T-helper 2 cell treated with Interferon-gamma antibody and Interleukin-4, amounts not matched to agents 5 μg/mL and 100 μg/mL, for 36 hours (primary cell): ENCODE results near the gene UBE2Q2.
A peak's percentile ranks its signal among the peaks of the same experiment; 100 is the strongest.

Source experiments
- DNase-seq: peaks from one replicate; pipeline ENCODE4 v3.0.0; 2021; ENCODE audit warnings: low spot score
- H3K27ac Mint-ChIP-seq: one replicate; pipeline ENCODE4 v1.8.0; 2021; ENCODE audit warnings: mild to moderate bottlenecking, mixed read lengths
- H3K27me3 Mint-ChIP-seq: one replicate; pipeline ENCODE4 v1.8.0; 2021; ENCODE audit warnings: low read depth, mixed read lengths
- H3K36me3 Mint-ChIP-seq: one replicate; pipeline ENCODE4 v1.8.0; 2021; ENCODE audit warnings: low read depth, mixed read lengths
- H3K4me1 Mint-ChIP-seq: one replicate; pipeline ENCODE4 v1.8.0; 2021; ENCODE audit warnings: low read depth, mixed read lengths
- H3K4me3 Mint-ChIP-seq: one replicate; pipeline ENCODE4 v1.8.0; 2022; ENCODE audit warnings: mild to moderate bottlenecking, moderate library complexity, mixed read lengths
- H3K9me3 Mint-ChIP-seq: one replicate; pipeline ENCODE4 v1.8.0; 2021; ENCODE audit warnings: mixed read lengths

The UBE2Q2 gene

DNA sequence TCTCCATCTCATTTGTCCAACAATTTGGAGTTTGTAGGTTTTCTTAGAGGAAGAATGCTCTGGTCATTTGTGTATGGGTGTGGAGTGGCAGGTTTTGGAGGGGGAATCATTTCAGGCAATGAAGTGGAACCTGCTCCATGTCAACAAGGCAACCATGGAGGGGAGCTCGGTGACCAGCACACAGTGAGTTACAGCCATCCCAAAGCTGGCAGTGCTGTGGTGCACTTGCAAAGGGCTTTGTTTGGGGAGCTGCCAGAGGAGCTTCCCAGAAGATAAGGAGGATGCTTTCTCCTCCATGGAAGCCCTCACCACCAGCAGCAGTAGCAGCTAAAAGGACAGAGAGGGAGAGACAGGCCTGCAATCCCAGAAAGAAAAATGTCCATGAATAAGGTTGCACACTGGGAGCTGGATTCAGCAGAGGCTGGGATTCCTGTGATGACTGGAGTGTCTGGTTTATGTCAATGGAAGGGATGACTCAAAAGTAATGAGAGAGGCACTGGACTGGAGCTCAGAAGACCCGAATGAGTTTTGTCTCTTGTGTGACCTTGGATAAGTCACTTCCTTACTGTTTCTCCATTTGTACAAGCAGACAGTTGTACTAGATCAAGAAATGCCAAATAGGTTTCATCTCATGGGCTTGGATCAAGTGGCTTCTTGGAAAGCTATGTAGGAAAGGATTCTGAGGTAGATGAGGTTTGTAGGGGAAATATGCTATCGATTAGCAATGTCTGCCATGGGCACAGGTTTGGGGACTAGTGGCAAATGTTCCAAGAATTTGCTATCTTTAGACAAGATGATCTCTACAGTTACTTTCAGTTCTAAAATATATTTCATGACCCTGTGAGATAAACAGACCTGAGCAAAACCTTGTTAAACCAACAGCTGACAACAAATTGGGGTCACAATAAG is 27.2 kb upstream of the UBE2Q2 start:
- peak overlapping the region; percentile 51 for H3K27ac Mint-ChIP-seq

DNA sequence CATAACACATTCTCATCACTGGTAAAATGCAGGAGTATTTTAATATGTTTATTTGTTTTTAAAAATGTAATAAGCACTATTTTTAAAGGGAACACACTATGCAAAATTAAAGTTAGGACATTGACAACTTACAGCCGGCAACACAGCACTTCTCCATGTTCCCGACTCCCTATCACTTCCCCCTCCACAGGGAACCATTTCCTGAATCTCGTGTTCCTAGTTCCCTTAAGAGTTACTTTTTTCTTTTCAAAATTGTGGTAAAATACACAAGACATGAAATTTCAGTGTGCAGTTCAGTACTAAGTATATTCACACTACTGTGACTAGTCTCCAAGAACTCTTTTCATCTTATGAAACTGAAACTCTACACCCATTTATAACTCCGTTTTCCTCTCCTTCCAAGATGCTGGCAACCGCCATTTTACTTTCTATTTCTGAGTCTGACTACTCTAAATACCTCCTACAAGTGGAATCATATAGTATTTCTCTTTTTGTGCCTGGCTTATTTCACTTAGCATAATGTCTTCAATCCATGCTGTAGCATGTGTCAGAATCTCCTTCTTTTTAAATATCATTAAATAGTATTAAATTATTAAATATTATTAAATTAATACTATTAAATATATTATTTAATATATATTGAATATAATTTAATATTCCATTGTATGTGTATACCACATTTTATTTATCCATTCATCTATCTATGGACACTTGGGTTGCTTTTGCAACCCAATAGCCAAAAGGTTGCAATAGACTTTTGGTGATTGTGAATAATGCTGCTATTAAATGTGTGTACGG is 25.9 kb upstream of the UBE2Q2 start:
- H3K27me3 Mint-ChIP-seq: peaks cover 3% of the 10 kb centered on the region
- H3K4me3 Mint-ChIP-seq: peak overlapping the region; percentile 70

More for the DNA sequence above, 27.2 kb upstream of the UBE2Q2 start:
- Mint-ChIP-seq H3K4me3 (peak overlapping the region; percentile 28), H3K36me3 (no peaks in the 10 kb centered on the region), H3K27me3 (peaks cover 8% of the 10 kb centered on the region), H3K4me1 (peaks cover 22% of the 10 kb centered on the region), H3K9me3 (no peaks in the 10 kb centered on the region)
- no peak for DNase-seq

DNA sequence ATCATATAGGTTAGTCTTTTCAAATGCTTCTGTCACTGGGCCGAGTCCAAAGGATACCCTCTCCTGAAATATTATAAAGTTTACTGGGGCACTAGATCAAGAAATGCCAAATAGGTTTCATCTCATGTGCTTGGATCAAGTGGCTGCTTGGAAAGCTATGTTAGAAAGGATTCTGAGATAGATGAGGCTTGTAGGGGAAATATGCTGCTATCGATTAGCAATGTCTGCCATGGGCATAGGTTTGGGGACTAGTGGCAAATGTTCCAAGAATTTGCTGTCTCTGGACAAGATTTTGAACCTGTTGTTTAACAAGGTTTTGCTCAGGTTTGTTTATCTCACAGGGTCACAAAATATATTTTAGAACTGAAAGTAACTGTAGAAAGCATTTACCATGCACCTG is 23.0 kb upstream of the UBE2Q2 start:
- Mint-ChIP-seq H3K27me3 (peaks cover 8% of the 10 kb centered on the region), H3K4me1 (peaks cover 21% of the 10 kb centered on the region), H3K9me3 (no peaks in the 10 kb centered on the region), H3K4me3 (no peak overlapping the region), H3K27ac (no peak overlapping the region), H3K36me3 (no peaks in the 10 kb centered on the region)
- no peak for DNase-seq

More for the DNA sequence above, 25.9 kb upstream of the UBE2Q2 start:
- H3K4me1 Mint-ChIP-seq: peaks cover 22% of the 10 kb centered on the region
- H3K27ac Mint-ChIP-seq: peak overlapping the region; percentile 88
- DNase-seq: no peak
- no peaks in the 10 kb centered on the region for H3K36me3 Mint-ChIP-seq
- H3K9me3 Mint-ChIP-seq: no peaks in the 10 kb centered on the region

DNA sequence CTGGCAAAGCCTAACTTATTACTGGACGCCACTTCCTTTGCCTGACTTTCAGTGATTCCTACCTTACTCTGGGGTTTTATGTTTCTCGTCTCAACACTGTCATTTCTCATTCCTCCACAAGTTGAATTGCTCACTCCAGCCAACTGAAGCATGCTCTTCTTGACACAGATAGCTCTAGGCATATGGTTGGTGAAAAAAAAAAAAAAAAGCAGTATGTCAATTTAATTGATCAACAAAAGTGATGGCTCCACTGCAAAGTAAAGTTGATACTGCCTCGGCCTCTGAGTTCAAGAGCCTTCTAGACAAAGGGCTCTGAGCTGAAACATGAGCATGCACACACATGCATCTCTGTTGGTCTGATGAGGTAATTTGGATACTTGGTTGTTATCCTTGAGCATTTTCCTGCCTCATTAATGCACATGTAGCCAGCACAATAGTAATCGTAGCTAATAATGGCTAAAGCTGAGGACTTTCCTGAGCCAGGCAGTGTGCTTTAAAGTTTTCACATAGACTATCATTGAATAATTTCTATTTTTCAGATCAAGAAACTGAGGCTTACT is 21.4 kb upstream of the UBE2Q2 start:
- Mint-ChIP-seq H3K9me3 (no peaks in the 10 kb centered on the region), H3K4me1 (peaks cover 14% of the 10 kb centered on the region), H3K36me3 (no peaks in the 10 kb centered on the region), H3K4me3 (no peak overlapping the region), H3K27ac (no peak overlapping the region), H3K27me3 (peaks cover 20% of the 10 kb centered on the region)
- DNase-seq: no peak

DNA sequence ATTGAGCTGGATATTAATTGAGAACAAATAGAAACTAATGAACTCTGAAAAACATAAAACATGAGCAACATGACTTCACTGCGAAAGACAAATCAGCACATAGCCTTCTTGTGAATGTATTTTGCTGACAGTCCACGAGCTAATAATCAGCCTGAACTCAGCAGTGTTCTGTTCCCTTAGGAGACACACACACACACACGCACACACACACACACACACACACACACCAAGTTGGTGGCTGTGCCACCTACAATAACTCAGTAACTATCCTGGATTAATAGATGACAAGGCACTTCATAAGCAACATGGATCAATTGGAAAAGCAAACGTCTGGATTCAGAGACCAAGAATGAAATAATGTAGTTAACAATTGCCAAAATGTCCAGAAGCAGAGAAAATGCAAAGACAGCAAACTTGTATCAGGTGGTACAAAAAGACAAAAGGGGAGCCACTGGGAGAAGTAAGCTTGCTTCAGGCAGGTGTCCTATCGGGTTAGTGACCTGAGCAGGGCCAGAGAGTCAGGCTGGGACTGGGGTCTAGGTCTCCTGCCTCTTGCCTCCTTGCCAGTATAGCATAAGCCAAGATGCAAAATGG is 20.5 kb upstream of the UBE2Q2 start:
- DNase-seq: no peak
- H3K27me3 Mint-ChIP-seq: peaks cover 20% of the 10 kb centered on the region
- H3K9me3 Mint-ChIP-seq: no peaks in the 10 kb centered on the region
- H3K36me3 Mint-ChIP-seq: no peaks in the 10 kb centered on the region
- peaks cover 12% of the 10 kb centered on the region for H3K4me1 Mint-ChIP-seq
- H3K4me3 Mint-ChIP-seq: no peak overlapping the region
- no peak overlapping the region for H3K27ac Mint-ChIP-seq

DNA sequence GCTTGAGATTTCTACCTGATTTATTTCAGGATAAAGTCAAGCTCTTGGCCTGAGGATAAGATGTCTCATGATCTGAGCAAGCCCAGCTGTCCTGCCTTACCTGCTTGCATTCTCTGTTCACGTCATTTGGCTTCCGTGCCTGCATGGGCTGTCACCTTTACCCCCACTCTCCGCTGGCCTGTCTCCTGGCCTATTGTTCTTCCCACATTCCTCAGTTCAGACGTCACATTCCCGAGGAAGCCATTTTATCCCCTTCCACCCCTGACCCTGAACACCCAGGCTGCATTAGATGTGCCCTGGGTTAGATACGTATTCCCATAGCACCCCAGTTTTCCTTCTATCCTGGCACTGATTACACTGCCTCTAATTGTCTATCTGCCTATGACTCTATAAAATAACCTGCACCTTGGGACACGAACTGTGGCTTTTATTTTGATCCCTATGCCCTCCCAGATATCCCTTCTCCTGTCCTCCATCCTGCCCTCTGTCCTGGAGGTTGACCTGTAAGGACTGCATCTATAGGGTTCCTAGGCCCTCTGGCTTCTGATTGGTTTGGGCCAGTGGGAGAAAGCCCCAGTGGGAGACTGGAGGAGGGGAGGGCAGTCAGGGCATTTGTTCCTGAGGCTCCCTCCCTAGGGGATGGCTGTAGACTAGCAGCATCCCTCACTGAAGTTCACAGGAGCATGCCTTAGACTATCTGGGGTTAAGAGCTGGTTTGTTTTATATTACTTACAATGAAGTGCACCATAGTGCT is 19.2 kb upstream of the UBE2Q2 start:
- no peaks in the 10 kb centered on the region for H3K36me3 Mint-ChIP-seq
- peaks cover 23% of the 10 kb centered on the region for H3K27me3 Mint-ChIP-seq

DNA sequence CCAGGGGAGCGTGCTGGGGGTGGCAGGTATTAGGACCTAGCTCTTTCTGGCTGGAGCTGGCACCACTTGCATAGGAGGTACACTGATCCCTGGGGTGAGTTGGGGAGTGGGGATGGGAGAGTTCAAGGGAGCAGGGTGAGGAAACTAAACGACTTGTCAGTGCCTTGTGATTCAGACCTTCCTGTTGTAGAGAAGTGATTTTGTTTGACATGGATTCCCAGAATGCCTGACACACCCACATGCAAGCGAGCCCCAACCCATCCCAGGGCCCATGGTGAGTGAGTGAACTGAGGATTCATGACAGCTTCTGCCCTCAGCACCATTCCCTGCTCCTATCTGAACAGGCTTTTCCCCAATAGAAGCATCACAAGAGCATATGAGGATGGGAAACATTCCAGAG is 15.6 kb upstream of the UBE2Q2 start:
- H3K27ac Mint-ChIP-seq: no peak overlapping the region
- DNase-seq: no peak
- H3K4me1 Mint-ChIP-seq: peaks cover 22% of the 10 kb centered on the region
- no peaks in the 10 kb centered on the region for H3K9me3 Mint-ChIP-seq
- H3K36me3 Mint-ChIP-seq: no peaks in the 10 kb centered on the region
- no peak overlapping the region for H3K4me3 Mint-ChIP-seq
- H3K27me3 Mint-ChIP-seq: peaks cover 25% of the 10 kb centered on the region

More for the DNA sequence above, 19.2 kb upstream of the UBE2Q2 start:
- Mint-ChIP-seq H3K9me3 (no peaks in the 10 kb centered on the region), H3K4me1 (peaks cover 20% of the 10 kb centered on the region), H3K27ac (no peak overlapping the region), H3K4me3 (no peak overlapping the region)
- no peak for DNase-seq

DNA sequence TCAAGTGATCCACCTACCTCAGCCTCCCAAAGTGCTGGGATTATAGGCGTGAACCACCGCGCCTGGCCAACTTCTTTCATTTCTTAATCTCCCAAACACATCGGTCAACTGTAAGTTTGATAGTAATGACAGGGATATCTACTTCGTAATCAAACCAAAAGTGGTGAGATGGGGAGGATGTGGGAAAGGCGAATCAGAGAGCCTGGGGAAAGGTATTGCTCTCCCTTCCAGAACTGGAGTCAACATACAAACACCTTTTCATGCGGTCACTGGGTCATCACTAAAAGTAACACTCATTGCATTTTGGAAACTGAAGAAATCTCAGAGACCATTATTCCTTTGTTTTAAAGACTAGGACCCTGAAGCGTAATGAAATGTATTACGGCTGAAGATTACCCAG is 14.8 kb upstream of the UBE2Q2 start:
- Mint-ChIP-seq H3K27me3 (peaks cover 25% of the 10 kb centered on the region), H3K4me1 (peaks cover 22% of the 10 kb centered on the region), H3K9me3 (no peaks in the 10 kb centered on the region), H3K4me3 (no peak overlapping the region), H3K27ac (no peak overlapping the region), H3K36me3 (no peaks in the 10 kb centered on the region)
- DNase-seq: no peak

DNA sequence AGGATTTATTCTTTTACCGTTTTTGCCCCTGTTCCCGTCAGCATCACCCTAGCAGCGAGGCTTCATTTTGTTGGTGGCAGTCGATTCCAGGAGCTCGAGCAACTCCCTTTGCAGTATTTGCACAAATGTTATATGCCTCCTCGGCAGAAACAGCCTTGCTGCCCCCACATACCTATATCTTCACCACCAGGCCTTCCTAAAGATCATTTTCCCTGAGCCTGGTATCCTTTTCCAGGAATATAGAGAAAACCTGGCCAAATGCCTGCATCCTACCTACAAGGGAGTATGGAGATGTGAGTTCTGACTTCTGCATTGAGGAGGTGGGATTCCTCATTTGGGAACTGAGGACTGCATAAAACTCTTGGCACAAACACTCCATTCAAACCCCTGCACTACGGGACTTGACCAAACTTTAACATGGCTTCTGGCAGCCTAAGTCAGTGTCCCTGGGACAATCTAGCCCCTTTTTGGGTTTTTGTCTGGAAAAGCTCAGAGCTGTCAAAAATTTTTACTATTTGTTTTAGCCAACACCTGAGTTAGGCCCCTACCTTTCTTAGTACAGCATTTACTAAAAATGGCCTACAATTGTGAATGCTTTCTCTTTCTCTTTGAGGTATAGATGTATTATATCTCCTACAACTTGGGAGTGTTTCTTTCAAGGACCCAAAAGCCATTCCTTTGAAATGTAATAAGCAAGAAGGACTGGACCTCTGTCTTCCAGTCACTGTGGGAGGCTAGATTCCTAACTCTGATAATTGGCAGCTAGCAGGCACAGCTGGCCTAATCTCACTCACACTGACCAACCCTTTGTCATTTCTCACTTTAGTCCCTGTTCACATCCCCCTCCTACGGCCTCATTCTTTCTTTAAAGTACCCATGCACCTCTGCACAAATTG is 12.1 kb upstream of the UBE2Q2 start:
- Mint-ChIP-seq H3K36me3 (no peaks in the 10 kb centered on the region), H3K27ac (no peak overlapping the region), H3K9me3 (no peaks in the 10 kb centered on the region), H3K27me3 (peaks cover 12% of the 10 kb centered on the region), H3K4me1 (peaks cover 26% of the 10 kb centered on the region), H3K4me3 (no peak overlapping the region)
- DNase-seq: no peak

DNA sequence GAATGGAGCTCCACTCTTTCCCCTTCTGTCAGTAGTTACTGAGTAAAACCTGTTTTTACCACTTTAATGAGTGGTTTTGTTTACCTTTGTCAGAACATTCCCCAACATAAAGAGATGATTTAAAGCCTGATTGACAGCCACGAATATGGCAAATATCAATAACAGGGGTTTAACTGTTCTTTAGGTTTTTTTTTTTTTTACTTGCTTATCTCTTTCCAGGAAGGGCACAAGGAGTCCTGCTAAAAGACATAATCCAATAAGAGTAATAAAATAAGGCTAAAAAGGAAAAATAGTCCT is 11.5 kb upstream of the UBE2Q2 start:
- H3K27ac Mint-ChIP-seq: no peak overlapping the region
- no peaks in the 10 kb centered on the region for H3K36me3 Mint-ChIP-seq
- no peak overlapping the region for H3K4me3 Mint-ChIP-seq
- H3K27me3 Mint-ChIP-seq: peaks cover 8% of the 10 kb centered on the region
- H3K4me1 Mint-ChIP-seq: peaks cover 26% of the 10 kb centered on the region
- H3K9me3 Mint-ChIP-seq: no peaks in the 10 kb centered on the region
- no peak for DNase-seq

DNA sequence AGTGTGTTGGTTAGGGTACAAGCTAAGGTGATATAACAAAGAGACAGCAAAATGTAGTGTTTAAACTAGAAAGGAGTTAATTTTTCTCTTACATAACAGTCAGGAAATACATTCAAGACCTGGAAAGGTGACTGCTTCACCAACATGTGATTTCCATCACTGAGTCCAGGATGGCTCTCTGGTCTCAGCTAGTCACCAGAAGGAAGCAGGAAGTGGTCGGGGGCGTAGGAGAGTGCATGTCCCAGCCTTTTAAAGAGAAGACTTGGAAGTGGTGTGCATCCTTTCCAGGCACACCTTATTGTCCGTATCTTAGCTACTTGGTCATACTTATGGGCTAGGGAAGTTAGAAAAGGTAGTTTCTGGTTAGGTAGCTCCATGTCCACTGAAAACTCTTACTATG is 11.1 kb upstream of the UBE2Q2 start:
- H3K36me3 Mint-ChIP-seq: no peaks in the 10 kb centered on the region
- H3K27ac Mint-ChIP-seq: no peak overlapping the region
- H3K27me3 Mint-ChIP-seq: peaks cover 7% of the 10 kb centered on the region
- H3K9me3 Mint-ChIP-seq: no peaks in the 10 kb centered on the region
- no peak overlapping the region for H3K4me3 Mint-ChIP-seq
- H3K4me1 Mint-ChIP-seq: peaks cover 26% of the 10 kb centered on the region
- no peak for DNase-seq

DNA sequence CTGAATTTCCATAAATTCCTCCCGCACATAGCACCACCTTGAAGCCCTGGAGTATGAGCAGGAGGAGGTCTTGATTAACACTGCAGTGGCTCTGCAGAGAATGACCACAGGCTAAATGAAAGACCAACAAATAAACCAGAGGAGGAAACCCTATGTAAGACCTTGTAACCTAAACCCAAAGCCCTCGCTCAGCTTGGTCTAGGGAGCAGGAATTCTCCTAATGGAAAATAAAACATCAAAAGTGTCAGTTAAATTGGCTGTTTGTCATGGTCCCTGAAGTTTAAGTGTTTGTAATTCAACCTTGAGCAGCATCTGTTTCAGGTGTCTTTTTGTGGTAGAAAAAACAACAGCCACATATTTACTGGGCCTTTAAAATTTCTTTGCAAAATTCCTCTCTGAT is 9.2 kb upstream of the UBE2Q2 start:
- Mint-ChIP-seq H3K4me1 (peaks cover 15% of the 10 kb centered on the region), H3K36me3 (no peaks in the 10 kb centered on the region), H3K9me3 (no peaks in the 10 kb centered on the region), H3K4me3 (no peak overlapping the region), H3K27ac (no peak overlapping the region), H3K27me3 (peaks cover 4% of the 10 kb centered on the region)
- no peak for DNase-seq
